Left hindlimb (tissue), 1 donor: ENCODE results near the gene SLC6A4.
"Not testable (repeated sequence)": the region's sequence is repeated elsewhere in the genome, so short reads cannot be mapped to it uniquely, and the experiment has no call there.

ENCODE experiments used
- DNase-seq: peaks from one replicate; pipeline ENCODE4 v3.0.0-alpha.2; 2018

The SLC6A4 gene

DNA sequence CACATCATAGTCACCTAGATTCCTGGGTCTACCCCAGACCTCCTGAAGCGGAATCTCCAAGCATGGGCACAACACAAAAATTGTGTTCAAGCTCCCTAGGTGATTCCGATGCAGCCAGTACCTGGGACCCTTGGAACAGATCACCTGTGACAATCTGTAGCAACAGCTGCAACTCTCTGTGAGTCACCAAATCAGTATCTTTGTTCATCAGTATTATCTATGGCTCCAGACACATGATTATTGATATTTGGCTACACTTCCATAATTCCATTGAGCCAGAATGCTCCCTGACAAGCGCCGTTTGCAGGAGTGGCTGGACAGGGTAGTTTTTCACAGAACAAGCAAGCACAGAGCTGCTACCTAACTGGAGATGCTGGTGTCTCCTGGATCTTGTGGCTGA is 16.2 kb downstream of the SLC6A4 start:
- DNase-seq, result no peak

DNA sequence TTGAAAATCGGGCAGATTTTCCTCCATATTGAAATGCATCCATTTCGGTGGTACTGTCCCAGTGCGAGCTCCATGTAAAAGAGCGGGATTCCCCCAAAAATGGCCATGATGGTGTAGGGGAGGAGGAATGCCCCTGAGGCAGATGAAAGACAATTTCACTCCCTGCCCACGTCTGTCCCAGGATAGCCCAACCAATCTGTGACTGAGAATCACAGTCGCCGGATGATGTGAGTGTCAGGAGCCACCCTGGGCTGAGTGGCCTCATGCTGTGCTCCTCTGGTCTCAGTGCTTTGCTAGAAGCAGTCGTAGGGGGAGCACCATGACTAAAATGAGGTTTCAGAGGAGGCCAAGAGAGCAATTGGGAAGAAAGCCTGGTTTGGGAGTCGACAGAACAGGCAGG is 16.7 kb downstream of the SLC6A4 start:
- no peak for DNase-seq

- DNase-seq, result no peak
Measured at GRCh38 chr17:30217746-30218245, 17.7 kb downstream of the SLC6A4 start.

DNA sequence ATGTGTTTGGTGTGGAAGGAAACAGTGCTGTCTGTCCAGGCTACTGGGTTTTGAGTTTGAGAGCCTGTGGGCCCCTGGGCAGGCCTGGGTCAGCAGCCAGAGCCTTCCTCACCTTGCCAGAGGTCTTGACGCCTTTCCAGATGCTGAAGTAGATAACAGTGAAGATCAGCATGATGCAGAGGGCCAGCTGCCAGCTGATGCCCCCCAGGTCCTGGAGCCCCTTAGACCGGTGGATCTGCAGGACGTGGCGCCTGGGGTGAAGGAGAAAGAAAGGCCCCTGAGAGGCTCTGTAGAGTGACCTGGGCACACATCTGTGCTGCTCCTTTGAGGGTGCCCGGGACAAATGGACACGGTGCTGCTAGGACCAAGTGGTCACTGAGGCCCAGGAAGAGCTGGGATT is 18.4 kb downstream of the SLC6A4 start:
- no peak for DNase-seq

GRCh38 chr17:30212750-30213149 is 22.7 kb downstream of the SLC6A4 start:
- no peak for DNase-seq

GRCh38 chr17:30211371-30211770 is 24.1 kb downstream of the SLC6A4 start:
- no peak for DNase-seq

- no peak for DNase-seq
Measured at GRCh38 chr17:30210901-30211300, 24.6 kb downstream of the SLC6A4 start.

GRCh38 chr17:30210366-30210765 is 25.1 kb downstream of the SLC6A4 start:
- DNase-seq, result no peak

DNA sequence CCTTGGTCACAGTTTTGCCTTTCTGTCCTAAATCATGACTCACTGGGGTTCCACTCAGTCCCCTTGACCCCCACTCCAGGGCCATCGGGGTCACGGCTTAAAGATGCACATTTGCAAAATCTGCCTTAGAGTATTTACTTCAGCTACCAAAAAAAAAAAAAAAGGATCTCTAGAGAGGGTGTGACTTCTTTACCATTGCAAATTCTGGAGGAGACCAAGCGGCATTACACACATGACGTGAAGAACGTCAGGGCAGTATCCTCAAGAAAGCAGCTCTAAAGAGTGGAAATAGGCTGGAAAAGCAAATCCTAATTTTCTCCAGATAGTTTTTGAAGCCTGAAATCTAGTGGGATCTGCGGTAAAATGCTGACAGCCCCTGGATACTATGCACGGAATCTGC is 25.6 kb downstream of the SLC6A4 start:
- no peak for DNase-seq

DNA sequence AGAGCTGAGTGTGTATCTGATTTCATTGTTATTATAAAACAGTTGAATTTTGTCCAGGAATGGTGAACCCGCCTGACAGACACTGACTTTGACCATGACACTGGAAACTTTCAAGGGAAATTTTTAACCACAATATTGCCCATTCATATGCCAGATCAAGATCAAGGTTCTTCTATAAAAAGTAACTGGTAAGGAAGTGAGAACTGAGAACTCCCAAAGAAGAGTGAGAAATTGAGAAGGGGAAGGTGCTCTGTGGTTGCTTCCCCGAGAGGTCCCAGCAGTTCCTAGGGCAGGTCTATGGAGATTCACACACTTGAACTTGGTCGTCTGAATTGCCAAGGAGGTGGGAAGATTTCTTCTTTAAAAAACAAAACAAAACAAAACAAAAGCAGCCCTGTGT is 27.3 kb downstream of the SLC6A4 start:
- DNase-seq, result no peak

DNA sequence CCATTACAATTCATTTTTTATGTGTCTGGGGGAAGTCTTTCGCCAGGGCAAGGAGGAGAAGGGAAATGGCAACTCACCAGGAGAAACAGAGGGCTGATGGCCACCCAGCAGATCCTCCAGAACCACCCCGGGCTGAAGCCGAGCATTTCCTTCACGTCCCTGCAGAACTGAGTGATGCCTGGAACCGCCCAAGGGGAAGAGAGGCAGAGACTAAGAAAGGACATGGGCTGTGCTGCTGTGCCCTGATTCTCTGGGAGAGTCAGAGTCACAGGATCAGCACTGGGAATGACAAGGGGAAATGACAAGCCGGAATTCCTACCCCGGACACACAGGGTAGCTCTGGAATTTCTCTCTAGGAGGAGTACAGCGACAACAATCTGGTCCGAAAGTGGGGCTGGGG is 27.8 kb downstream of the SLC6A4 start:
- DNase-seq, result no peak

- no peak for DNase-seq
Measured at GRCh38 chr17:30203471-30203981, 32.0 kb downstream of the SLC6A4 start.

- not testable (repeated sequence) for DNase-seq
Measured at GRCh38 chr17:30200656-30201055, 34.8 kb downstream of the SLC6A4 start.

DNA sequence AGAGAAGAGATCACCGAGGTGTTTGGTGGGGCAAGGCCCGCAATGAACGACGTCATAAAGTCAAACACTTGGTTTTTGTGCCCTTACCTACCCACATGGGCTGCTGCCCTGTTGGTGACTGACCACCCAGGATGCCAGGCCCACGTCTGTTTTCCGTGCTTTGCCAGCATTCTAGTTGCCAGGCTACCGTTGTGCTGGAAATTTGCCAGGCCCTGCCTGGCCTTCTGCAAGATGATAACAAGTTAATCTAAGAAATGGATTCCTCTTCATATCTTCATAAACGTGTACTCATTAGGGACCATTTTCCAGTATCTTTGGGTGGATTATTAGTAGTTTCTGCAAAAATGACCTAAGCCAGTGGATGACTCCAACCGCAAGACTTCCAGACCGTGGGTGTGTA is 35.4 kb downstream of the SLC6A4 start:
- DNase-seq, result no peak

DNA sequence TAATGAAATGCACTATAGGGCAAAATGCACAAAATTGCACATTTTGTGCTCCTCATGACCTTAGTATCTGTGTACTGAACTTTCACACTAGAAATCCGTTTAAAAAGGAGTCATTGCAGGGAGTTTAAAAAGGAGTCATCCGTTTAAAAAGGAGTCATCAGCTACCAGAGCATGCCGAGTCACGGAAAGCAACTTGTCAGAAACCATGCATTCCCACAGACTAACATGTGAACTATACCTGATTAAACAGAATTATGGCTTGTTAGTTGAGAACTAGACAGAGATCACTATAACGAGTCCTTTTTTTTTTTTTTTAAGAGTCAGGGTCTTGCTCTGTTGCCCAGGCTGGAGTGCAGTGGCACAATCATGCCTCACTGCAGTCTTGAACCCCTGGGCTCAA is 35.9 kb downstream of the SLC6A4 start:
- no peak for DNase-seq

- no peak for DNase-seq
Measured at GRCh38 chr17:30197416-30197815, 38.1 kb downstream of the SLC6A4 start.

GRCh38 chr17:30196504-30196903 is 39.0 kb downstream of the SLC6A4 start:
- no peak for DNase-seq

GRCh38 chr17:30191072-30191471 is 44.4 kb downstream of the SLC6A4 start:
- no peak for DNase-seq

DNA sequence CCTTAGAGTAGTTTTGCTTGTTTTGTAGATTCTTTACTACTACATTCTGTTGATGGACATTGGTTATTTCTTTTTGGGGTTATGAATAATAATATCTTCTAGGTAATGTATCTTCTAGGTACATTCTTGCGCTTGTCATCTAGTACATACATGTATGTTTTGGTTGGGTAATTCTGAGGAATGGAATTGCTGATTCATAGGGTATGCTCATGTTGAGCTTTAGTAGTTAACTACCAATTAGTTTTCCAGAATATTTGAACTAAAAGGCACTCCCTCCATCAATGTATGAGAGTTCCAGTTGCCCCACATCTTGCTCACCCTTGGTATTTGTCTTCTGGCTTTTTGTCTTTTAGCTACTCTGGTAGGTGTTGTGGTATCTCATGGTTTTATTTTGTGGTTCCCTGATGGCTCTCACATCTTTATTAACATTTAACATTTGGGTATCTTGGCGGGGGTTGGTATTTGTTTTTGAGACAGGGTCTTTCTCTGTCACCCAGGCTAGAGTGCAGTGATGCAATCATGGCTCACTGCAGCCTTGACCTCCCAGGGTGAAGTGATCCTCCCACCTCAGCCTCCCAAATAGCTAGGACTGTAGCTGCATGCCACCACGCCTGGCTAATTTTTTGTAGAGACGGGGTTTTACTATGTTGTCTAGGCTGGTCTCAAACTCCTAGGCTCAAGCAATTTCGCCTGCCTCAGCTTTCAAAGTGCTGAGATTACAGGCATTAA is 47.1 kb downstream of the SLC6A4 start:
- no peak for DNase-seq

GRCh38 chr17:30187573-30187972 is 47.9 kb downstream of the SLC6A4 start:
- no peak for DNase-seq

DNA sequence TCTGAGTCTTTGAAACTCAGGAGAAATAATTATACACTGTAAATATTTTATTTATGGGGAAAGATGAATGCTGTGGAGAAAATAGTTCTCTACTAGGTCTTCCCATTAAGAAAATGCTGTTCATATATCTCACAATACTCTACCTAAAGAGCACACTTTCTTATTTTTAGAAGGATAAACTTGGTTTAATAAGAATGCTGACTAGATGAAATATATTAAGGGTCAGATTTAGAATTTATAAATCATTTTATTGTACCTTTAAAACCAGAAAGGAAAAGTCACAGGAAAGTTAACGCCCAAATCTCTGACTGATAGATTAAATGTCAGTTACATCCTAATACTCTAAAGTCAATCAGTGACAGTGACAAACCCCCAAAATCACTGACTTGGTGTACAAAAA is 48.7 kb downstream of the SLC6A4 start:
- no peak for DNase-seq

- no peak for DNase-seq
Measured at GRCh38 chr17:30176855-30177254, 58.6 kb downstream of the SLC6A4 start.

GRCh38 chr17:30174556-30174955 is 60.9 kb downstream of the SLC6A4 start:
- no peak for DNase-seq

GRCh38 chr17:30173649-30174048 is 61.8 kb downstream of the SLC6A4 start:
- DNase-seq, result no peak

GRCh38 chr17:30172560-30172959 is 62.9 kb downstream of the SLC6A4 start:
- no peak for DNase-seq
